ENCODE results near the gene EXOC4. TPM values are rescaled to one million over a fixed set of nuclear protein-coding genes. Genes with fewer than 3 reads are reported as not detected.

EXOC4 gene
- total and polyA plus RNA-seq, 2 of the 13 experiments (the other 11 are each of a cell fraction or from before 2014, with no cell fraction given): 22.5 to 39.0 TPM

GRCh38 chr7:133381965-133382364, 129.1 kb downstream of the EXOC4 start:
- 100% methylated on average over 1 of the region's 1 CpG for WGBS (ENCODE audit: low lambda C conversion rate)
- Histone ChIP-seq H3K9ac (ENCODE audit: insufficient read depth, low read depth, low read length) (no peak overlapping the region), H2AFZ (ENCODE audit: low read length) (no peak overlapping the region), H4K20me1 (ENCODE audit: insufficient read depth, low read length) (no peaks in the 10 kb centered on the region), H3K4me3 (replicated peaks in 1 of 3; ENCODE audit: insufficient read depth in 1 of 3, low read depth in 2 of 3, low read length in 3 of 3) (no peak overlapping the region), H3K79me2 (ENCODE audit: insufficient read depth, low read length) (no peaks in the 10 kb centered on the region), H3K36me3 (replicated peaks in 1 of 2; ENCODE audit: control insufficient read depth in 1 of 2, insufficient read depth in 2 of 2, low read length in 2 of 2) (no peaks in the 10 kb centered on the region), H3K9me3 (ENCODE audit: low read length) (no peaks in the 10 kb centered on the region), H3K27me3 (ENCODE audit: control insufficient read depth in 1 of 2, insufficient read depth in 2 of 2, low read length in 2 of 2) (no peaks in the 10 kb centered on the region), H3K4me2 (ENCODE audit: low read depth, low read length) (no peak overlapping the region), H3K4me1 (ENCODE audit: insufficient read depth, low read length) (no peaks in the 10 kb centered on the region), H3K27ac (ENCODE audit: extremely low read length, insufficient read depth, low read length) (no peak overlapping the region)
- in situ Hi-C loops (cut with HindIII; ENCODE audit: extremely low pct_ligation_motif_present, low pct_unique_long_range_greater_than_20kb): no loop called here
- ATAC-seq (no peak), DNase-seq (ENCODE audit: low spot score) (no peak), FAIRE-seq (no peak)
- CTCF ChIA-PET (ENCODE audit: low intra/inter-chr PET ratio, low total read pairs): no interaction called here
- no peak for TF ChIP-seq ZNF17 (CRISPR knock-in tag; IDR thresholded peaks at IDR 0.05)
- TF ChIP-seq ZNF607 (CRISPR knock-in tag; IDR thresholded peaks at IDR 0.05; ENCODE audit: borderline replicate concordance): no peak
- TF ChIP-seq BCLAF1 (IDR thresholded peaks at IDR 0.05): no peak
- no peak for TF ChIP-seq ZNF451 (CRISPR knock-in tag; IDR thresholded peaks at IDR 0.05)
- no peak for TF ChIP-seq THAP7 (CRISPR knock-in tag; IDR thresholded peaks at IDR 0.05)
- intact Hi-C loops (cut with micrococcal nuclease; ENCODE audit: unreplicated experiment): no loop called here
- POLR2A ChIA-PET: no interaction called here
- BruUV-seq (replicated peaks): no TSS peak

Data from HepG2 (cell line).